ENCODE data around the gene LSM10. TPM values are rescaled to one million over a fixed set of nuclear protein-coding genes. Genes with fewer than 3 reads are reported as not detected.

The LSM10 gene
- total and polyA plus RNA-seq, 10 donors: 42.9 to 87.6 (median 59.2) TPM

GRCh38 chr1:36384542-36385409 is 12.9 kb downstream of the LSM10 start:
- Histone ChIP-seq H3K27ac (peak overlapping the region; percentile 93 to 98 (median 97)), H3K27me3 (replicated peaks in 1 of 7) (no peaks in the 10 kb centered on the region), H3K36me3 (peaks cover 0 to 31% (median 0%) of the 10 kb centered on the region in 6 donors), H3K4me1 (peaks cover 49 to 92% (median 83%) of the 10 kb centered on the region in 6 donors), H3K4me3 (peak overlapping the region; percentile 82 to 98 (median 88)), H3K9me3 (no peaks in the 10 kb centered on the region)
- 0 to 1% (median 1%) methylated on average over 20 to 25 of the region's 25 CpGs for WGBS, 5 donors
- intact Hi-C loops (cut with DNase I; ENCODE audit: low total_unique reads): no loop called here
- TF ChIP-seq POLR2A (IDR thresholded peaks at IDR 0.05) (no peak), POLR2AphosphoS5 (IDR thresholded peaks at IDR 0.05) (peak; percentile 30 to 59 (median 44))
- TF ChIP-seq, protein P1, sequence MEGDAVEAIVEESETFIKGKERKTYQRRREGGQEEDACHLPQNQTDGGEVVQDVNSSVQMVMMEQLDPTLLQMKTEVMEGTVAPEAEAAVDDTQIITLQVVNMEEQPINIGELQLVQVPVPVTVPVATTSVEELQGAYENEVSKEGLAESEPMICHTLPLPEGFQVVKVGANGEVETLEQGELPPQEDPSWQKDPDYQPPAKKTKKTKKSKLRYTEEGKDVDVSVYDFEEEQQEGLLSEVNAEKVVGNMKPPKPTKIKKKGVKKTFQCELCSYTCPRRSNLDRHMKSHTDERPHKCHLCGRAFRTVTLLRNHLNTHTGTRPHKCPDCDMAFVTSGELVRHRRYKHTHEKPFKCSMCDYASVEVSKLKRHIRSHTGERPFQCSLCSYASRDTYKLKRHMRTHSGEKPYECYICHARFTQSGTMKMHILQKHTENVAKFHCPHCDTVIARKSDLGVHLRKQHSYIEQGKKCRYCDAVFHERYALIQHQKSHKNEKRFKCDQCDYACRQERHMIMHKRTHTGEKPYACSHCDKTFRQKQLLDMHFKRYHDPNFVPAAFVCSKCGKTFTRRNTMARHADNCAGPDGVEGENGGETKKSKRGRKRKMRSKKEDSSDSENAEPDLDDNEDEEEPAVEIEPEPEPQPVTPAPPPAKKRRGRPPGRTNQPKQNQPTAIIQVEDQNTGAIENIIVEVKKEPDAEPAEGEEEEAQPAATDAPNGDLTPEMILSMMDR (IDR thresholded peaks at IDR 0.05 in 8 of 11, conservative IDR thresholded peaks at IDR 0.05 in 3 of 11): no peak
- DNase-seq: peak; percentile 92

DNA sequence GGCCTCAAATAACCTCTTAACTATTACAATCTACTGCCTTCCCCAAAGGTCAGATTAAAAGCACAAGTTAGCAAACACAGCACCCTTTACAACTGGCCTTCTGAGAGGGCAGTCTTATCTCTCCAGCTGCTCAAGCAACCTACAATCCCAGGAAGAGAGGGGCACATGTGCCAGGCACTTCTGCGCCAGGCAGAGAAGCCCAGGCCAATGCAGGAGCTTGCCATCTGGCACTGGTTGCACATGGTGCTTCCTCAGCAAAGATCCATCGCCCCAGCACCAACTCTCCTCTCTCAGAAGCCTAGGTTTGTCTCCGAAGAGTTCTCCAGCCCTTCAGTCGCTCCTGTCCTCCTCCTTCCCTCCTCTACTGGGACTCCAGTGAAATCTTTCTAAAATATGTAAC is 14.5 kb downstream of the LSM10 start:
- H3K4me1 ChIP-seq: peaks cover 51 to 92% (median 79%) of the 10 kb centered on the region in 6 donors
- intact Hi-C loops (cut with DNase I; ENCODE audit: low total_unique reads): no loop called here
- TF ChIP-seq POLR2AphosphoS5 (IDR thresholded peaks at IDR 0.05): peak in 1 of 3 donors; percentile 33
- TF ChIP-seq, protein P1 (IDR thresholded peaks at IDR 0.05 in 8 of 11, conservative IDR thresholded peaks at IDR 0.05 in 3 of 11): no peak
- peak; percentile 67 for DNase-seq
- no peak overlapping the region for H3K4me3 ChIP-seq
- H3K27me3 ChIP-seq (replicated peaks in 1 of 7): no peaks in the 10 kb centered on the region
- no peaks in the 10 kb centered on the region for H3K9me3 ChIP-seq
- H3K36me3 ChIP-seq: peaks cover 0 to 22% (median 0%) of the 10 kb centered on the region in 6 donors
- peak overlapping the region in 3 of 8 donors; percentile 29 to 98 (median 47) for H3K27ac ChIP-seq
- 79 to 89% (median 85%) methylated on average over 4 of the region's 4 CpGs for WGBS, 5 donors

DNA sequence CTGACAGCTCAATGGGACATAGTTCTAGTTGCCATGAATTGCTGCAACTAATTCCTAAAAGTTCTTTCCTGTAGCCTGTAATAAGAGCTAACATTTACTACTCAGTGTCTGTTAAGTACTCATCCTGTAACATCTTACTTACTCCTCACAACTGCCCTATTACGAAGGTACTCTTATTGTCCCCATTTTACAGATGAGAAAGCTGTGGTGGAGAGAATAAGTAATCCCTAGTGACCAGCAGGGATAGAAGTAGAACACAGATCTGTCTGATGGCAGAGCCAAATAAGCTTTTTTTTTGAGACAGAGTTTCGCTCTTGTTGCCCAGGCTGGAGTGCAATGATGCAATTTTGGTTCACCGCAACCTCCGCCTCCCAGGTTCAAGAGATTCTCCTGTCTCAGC is 15.0 kb downstream of the LSM10 start:
- H3K9me3 ChIP-seq: no peaks in the 10 kb centered on the region
- intact Hi-C loops (cut with DNase I; ENCODE audit: low total_unique reads): no loop called here
- DNase-seq: peak; percentile 20
- H3K4me1 ChIP-seq: peaks cover 51 to 92% (median 79%) of the 10 kb centered on the region in 6 donors
- H3K27ac ChIP-seq: peak overlapping the region in 3 of 8 donors; percentile 20 to 98 (median 47)
- H3K4me3 ChIP-seq: no peak overlapping the region
- WGBS, 5 donors: 90 to 97% (median 94%) methylated on average over 4 of the region's 4 CpGs
- TF ChIP-seq, protein P1 (IDR thresholded peaks at IDR 0.05 in 8 of 11, conservative IDR thresholded peaks at IDR 0.05 in 3 of 11): no peak
- TF ChIP-seq POLR2A (IDR thresholded peaks at IDR 0.05): no peak
- no peak for TF ChIP-seq POLR2AphosphoS5 (IDR thresholded peaks at IDR 0.05)
- no peaks in the 10 kb centered on the region for H3K27me3 ChIP-seq (replicated peaks in 1 of 7)
- H3K36me3 ChIP-seq: peaks cover 0 to 25% (median 0%) of the 10 kb centered on the region in 6 donors

DNA sequence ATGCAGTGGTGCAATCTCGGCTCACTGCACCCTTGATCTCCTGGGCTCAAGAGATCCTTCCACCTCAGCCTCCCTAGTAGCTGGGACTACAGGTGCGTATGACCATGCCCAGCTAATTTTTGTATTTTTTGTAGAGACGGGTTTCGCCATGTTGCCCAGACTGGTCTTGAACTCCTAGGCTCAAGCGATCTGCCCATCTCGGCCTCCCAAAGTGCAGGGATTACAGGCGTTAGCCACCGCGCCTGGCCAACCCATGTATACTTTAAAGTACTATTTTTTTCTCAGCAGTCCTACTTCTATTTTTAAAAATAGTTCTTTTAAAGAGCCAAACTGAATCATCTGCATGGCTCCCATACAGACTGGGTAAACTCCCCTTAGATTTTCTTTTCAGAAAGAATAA is 15.5 kb downstream of the LSM10 start:
- intact Hi-C loops (cut with DNase I; ENCODE audit: low total_unique reads): no loop called here
- peaks cover 51 to 92% (median 78%) of the 10 kb centered on the region in 6 donors for H3K4me1 ChIP-seq
- TF ChIP-seq, protein P1 (IDR thresholded peaks at IDR 0.05 in 8 of 11, conservative IDR thresholded peaks at IDR 0.05 in 3 of 11): no peak
- no peak for TF ChIP-seq POLR2AphosphoS5 (IDR thresholded peaks at IDR 0.05)
- WGBS, 5 donors: 94 to 98% (median 95%) methylated on average over 9 of the region's 9 CpGs
- H3K36me3 ChIP-seq: peaks cover 0 to 25% (median 0%) of the 10 kb centered on the region in 6 donors
- no peak overlapping the region for H3K4me3 ChIP-seq
- peak overlapping the region in 3 of 8 donors; percentile 20 to 62 (median 22) for H3K27ac ChIP-seq
- no peaks in the 10 kb centered on the region for H3K27me3 ChIP-seq (replicated peaks in 1 of 7)
- H3K9me3 ChIP-seq: no peaks in the 10 kb centered on the region
- DNase-seq: peak; percentile 32

Data from spleen (tissue), 11 donors.